ENCODE results near the gene RNF212.

- TF ChIP-seq EZH2 (IDR thresholded peaks at IDR 0.05; ENCODE audit: insufficient read depth, poor library complexity, severe bottlenecking), result no peak
- no peak for TF ChIP-seq EZH2phosphoT487 (IDR thresholded peaks at IDR 0.05; ENCODE audit: insufficient read depth, low read depth)
Measured at GRCh38 chr4:1072830-1073446, 40.4 kb downstream of the RNF212 start.

Data from GM23248 (cell line).